Caco-2 (cell line): ENCODE results near the gene RPS6KA2. TPM values are rescaled to one million over a fixed set of nuclear protein-coding genes. Genes with fewer than 3 reads are reported as not detected.

Source experiments
- BruUV-seq: library from RNA; stranded (reverse); fragments of 400-500 nt; replicated peaks from 2 replicates; lab custom pipeline; 2021; lab: Mats Ljungman, UMichigan
- CTCF ChIA-PET: fragments of 300-600 bp; sonication (Branson Sonifier 250); formaldehyde crosslinking; loops from one replicate; lab custom pipeline; 2022; ENCODE audit warnings: antibody characterized with exemption; lab: Charles Lee
- POLR2A ChIA-PET: fragments of 300-600 bp; sonication (Branson Sonifier 250); formaldehyde crosslinking; loops from one replicate; lab custom pipeline; 2022; ENCODE audit warnings: antibody characterized with exemption; lab: Charles Lee
- DNase-seq, 2 experiments: peaks; one replicate each; pipeline versions ENCODE4 v3.0.0 to v3.0.0-alpha.2; 2020 to 2022
- H3K27me3 ChIP-seq: replicated peaks from 2 replicates; pipeline ENCODE4 v1.6.0; 2011; ENCODE audit warnings: low read length; ENCODE audit not compliant: control insufficient read depth, insufficient read depth
- H3K36me3 ChIP-seq: 2 replicates; pipeline ENCODE4 v1.5.1; 2011; ENCODE audit warnings: low read length; ENCODE audit not compliant: control insufficient read depth, insufficient read depth
- H3K4me1 ChIP-seq: fragments of 250-450 bp; sonication (Bioruptor Pico); 2 replicates; pipeline ENCODE4 v1.5.1; 2020; ENCODE audit warnings: mild to moderate bottlenecking
- H3K4me3 ChIP-seq: 2 replicates; pipeline ENCODE4 v1.5.1; 2011; ENCODE audit warnings: low read depth, mild to moderate bottlenecking, control low read depth, low read length
- H3K9me3 ChIP-seq: fragments of 250-450 bp; sonication (Bioruptor Pico); 2 replicates; pipeline ENCODE4 v1.5.1; 2020; ENCODE audit warnings: mild to moderate bottlenecking, moderate library complexity
- H3K27ac Mint-ChIP-seq: one replicate; pipeline ENCODE4 v1.8.0; 2022; ENCODE audit warnings: mixed read lengths; ENCODE audit not compliant: unreplicated experiment
- H3K27me3 Mint-ChIP-seq: one replicate; pipeline ENCODE4 v1.8.0; 2022; ENCODE audit warnings: mixed read lengths; ENCODE audit not compliant: insufficient read depth, unreplicated experiment
- H3K36me3 Mint-ChIP-seq: one replicate; pipeline ENCODE4 v1.8.0; 2022; ENCODE audit warnings: mild to moderate bottlenecking, mixed read lengths; ENCODE audit not compliant: insufficient read depth, unreplicated experiment
- H3K4me1 Mint-ChIP-seq: one replicate; pipeline ENCODE4 v1.8.0; 2022; ENCODE audit warnings: low read depth, mixed read lengths; ENCODE audit not compliant: unreplicated experiment
- H3K4me3 Mint-ChIP-seq: one replicate; pipeline ENCODE4 v1.8.0; 2022; ENCODE audit warnings: mild to moderate bottlenecking, moderate library complexity, mixed read lengths; ENCODE audit not compliant: unreplicated experiment
- H3K9me3 Mint-ChIP-seq: one replicate; pipeline ENCODE4 v1.8.0; 2022; ENCODE audit warnings: mixed read lengths; ENCODE audit not compliant: unreplicated experiment
- intact Hi-C: fragments of 100-400 bp; cut with micrococcal nuclease; formaldehyde crosslinking; loops from one replicate; pipeline ENCODE4 v1.10.0; 2022; ENCODE audit not compliant: unreplicated experiment
- total RNA-seq: library from RNA; stranded (reverse); gene quantifications from 2 replicates; pipeline ENCODE4 v1.2.3, GENCODE V29; 2022
- TF ChIP-seq, protein P1 (sequence below), 2 experiments: fragments of 200-600 bp in 1 of 2; IDR thresholded peaks; 1 replicate in 1 of 2; 2 replicates in 1 of 2; pipeline versions ENCODE4 v1.5.1 to v1.8.0; 2011 to 2022; ENCODE audit warnings: antibody characterized with exemption in 1 of 2, control low read depth in 1 of 2, inconsistent platforms in 1 of 2, low read depth in 1 of 2, low read length in 1 of 2, mild to moderate bottlenecking in 1 of 2, moderate library complexity in 1 of 2; ENCODE audit not compliant: insufficient read depth in 1 of 2, severe bottlenecking in 1 of 2, unreplicated experiment in 1 of 2

Gene RPS6KA2
- total RNA-seq, 1 experiment from 2014 or later, result 5.6 TPM

DNA sequence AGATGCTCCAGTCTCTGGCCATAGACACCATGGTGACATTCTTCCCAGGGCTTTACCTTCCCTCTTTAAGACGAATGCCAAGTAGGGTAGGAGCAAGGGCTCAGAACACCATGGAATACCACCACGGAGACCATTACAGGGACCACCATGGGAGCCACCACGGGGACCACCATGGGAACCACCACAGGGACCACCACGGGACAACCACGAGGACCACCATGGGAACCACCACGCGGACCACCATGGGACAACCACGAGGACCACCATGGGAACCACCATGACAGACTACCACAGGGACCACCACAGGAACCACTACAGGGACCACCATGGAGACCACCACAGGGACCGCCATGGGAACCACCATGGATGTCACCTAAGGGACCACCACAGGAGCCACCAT, 177.4 kb downstream of the RPS6KA2 start:
- no peaks in the 10 kb centered on the region for H3K4me1 Mint-ChIP-seq
- no peaks in the 10 kb centered on the region for H3K9me3 Mint-ChIP-seq
- Histone ChIP-seq H3K27me3 (no peaks in the 10 kb centered on the region), H3K4me3 (no peak overlapping the region), H3K4me1 (no peaks in the 10 kb centered on the region), H3K36me3 (no peaks in the 10 kb centered on the region), H3K9me3 (no peaks in the 10 kb centered on the region)
- intact Hi-C loops, result no loop called here
- TF ChIP-seq, protein P1, sequence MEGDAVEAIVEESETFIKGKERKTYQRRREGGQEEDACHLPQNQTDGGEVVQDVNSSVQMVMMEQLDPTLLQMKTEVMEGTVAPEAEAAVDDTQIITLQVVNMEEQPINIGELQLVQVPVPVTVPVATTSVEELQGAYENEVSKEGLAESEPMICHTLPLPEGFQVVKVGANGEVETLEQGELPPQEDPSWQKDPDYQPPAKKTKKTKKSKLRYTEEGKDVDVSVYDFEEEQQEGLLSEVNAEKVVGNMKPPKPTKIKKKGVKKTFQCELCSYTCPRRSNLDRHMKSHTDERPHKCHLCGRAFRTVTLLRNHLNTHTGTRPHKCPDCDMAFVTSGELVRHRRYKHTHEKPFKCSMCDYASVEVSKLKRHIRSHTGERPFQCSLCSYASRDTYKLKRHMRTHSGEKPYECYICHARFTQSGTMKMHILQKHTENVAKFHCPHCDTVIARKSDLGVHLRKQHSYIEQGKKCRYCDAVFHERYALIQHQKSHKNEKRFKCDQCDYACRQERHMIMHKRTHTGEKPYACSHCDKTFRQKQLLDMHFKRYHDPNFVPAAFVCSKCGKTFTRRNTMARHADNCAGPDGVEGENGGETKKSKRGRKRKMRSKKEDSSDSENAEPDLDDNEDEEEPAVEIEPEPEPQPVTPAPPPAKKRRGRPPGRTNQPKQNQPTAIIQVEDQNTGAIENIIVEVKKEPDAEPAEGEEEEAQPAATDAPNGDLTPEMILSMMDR (IDR thresholded peaks at IDR 0.05; ENCODE audit: insufficient read depth in 1 of 2, low read depth in 1 of 2, low read length in 1 of 2, severe bottlenecking in 1 of 2, unreplicated experiment in 1 of 2), result no peak
- H3K27me3 Mint-ChIP-seq, result peaks cover 7% of the 10 kb centered on the region
- CTCF ChIA-PET, result no interaction called here
- H3K4me3 Mint-ChIP-seq, result no peak overlapping the region
- no peak for DNase-seq
- H3K36me3 Mint-ChIP-seq, result no peaks in the 10 kb centered on the region
- no TSS peak for BruUV-seq
- H3K27ac Mint-ChIP-seq, result no peak overlapping the region
- POLR2A ChIA-PET, result no interaction called here

DNA sequence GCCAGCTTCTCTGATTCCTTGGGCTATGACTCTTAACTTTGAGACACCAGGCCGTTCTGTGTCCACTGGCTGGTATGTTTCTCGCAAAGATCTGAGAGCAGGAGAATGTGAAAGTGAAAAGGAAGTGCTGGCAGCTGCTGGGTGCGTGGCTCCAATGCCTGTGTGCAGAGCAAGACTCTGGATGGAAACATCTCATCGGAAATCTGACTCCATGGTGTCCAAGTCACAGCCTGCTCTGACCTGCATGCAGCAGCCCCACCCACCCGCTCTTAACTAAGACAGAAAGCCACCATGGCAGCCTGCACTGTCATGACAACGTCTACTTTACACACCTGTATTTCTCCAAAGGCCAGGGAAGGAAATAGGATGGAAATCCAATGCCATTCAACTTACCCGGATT, 178.0 kb downstream of the RPS6KA2 start:
- no peaks in the 10 kb centered on the region for H3K9me3 Mint-ChIP-seq
- Histone ChIP-seq H3K4me1 (no peaks in the 10 kb centered on the region), H3K4me3 (no peak overlapping the region), H3K36me3 (no peaks in the 10 kb centered on the region), H3K27me3 (no peaks in the 10 kb centered on the region), H3K9me3 (no peaks in the 10 kb centered on the region)
- H3K27me3 Mint-ChIP-seq, result peaks cover 12% of the 10 kb centered on the region
- no peak for DNase-seq
- TF ChIP-seq, protein P1 (IDR thresholded peaks at IDR 0.05; ENCODE audit: insufficient read depth in 1 of 2, low read depth in 1 of 2, low read length in 1 of 2, severe bottlenecking in 1 of 2, unreplicated experiment in 1 of 2), result no peak
- H3K4me3 Mint-ChIP-seq, result no peak overlapping the region
- CTCF ChIA-PET, result no interaction called here
- POLR2A ChIA-PET, result no interaction called here
- BruUV-seq, result no TSS peak
- H3K4me1 Mint-ChIP-seq, result no peaks in the 10 kb centered on the region
- no peak overlapping the region for H3K27ac Mint-ChIP-seq
- H3K36me3 Mint-ChIP-seq, result no peaks in the 10 kb centered on the region
- intact Hi-C loops, result no loop called here

- Mint-ChIP-seq H3K4me1 (no peaks in the 10 kb centered on the region), H3K36me3 (no peaks in the 10 kb centered on the region), H3K27ac (no peak overlapping the region), H3K4me3 (no peak overlapping the region), H3K27me3 (peaks cover 11% of the 10 kb centered on the region), H3K9me3 (no peaks in the 10 kb centered on the region)
- ChIA-PET POLR2A (no interaction called here), CTCF (no interaction called here)
- no peaks in the 10 kb centered on the region for H3K27me3 ChIP-seq
- no peak overlapping the region for H3K4me3 ChIP-seq
- H3K9me3 ChIP-seq, result no peaks in the 10 kb centered on the region
- intact Hi-C loops, result no loop called here
- H3K4me1 ChIP-seq, result no peaks in the 10 kb centered on the region
- no peak for DNase-seq
- H3K36me3 ChIP-seq, result no peaks in the 10 kb centered on the region
- no TSS peak for BruUV-seq
- TF ChIP-seq, protein P1 (IDR thresholded peaks at IDR 0.05; ENCODE audit: insufficient read depth in 1 of 2, low read depth in 1 of 2, low read length in 1 of 2, severe bottlenecking in 1 of 2, unreplicated experiment in 1 of 2), result no peak
Measured at GRCh38 chr6:166448432-166448831, 178.6 kb downstream of the RPS6KA2 start.
